Osteoblast (primary cell): ENCODE results near the gene CHSY3. TPM values are rescaled to one million over a fixed set of nuclear protein-coding genes. Genes with fewer than 3 reads are reported as not detected.

Source experiments
- DNase-seq: peaks from one replicate; pipeline ENCODE4 v3.0.0; 2011; ENCODE audit warnings: low spot score, mixed read lengths; ENCODE audit not compliant: insufficient read length; ENCODE audit errors: missing footprints
- H2AFZ ChIP-seq: 2 replicates; pipeline ENCODE4 v1.6.0; 2011; ENCODE audit warnings: mild to moderate bottlenecking, low read length
- H3K27ac ChIP-seq: 2 replicates; pipeline ENCODE4 v1.5.1; 2011; ENCODE audit warnings: mild to moderate bottlenecking, low read depth, low read length, moderate library complexity
- H3K27me3 ChIP-seq: 2 replicates; pipeline ENCODE4 v1.6.0; 2012; ENCODE audit warnings: mild to moderate bottlenecking, control low read depth, inconsistent platforms, low read length, moderate library complexity; ENCODE audit not compliant: insufficient read depth
- H3K36me3 ChIP-seq: 2 replicates; pipeline ENCODE4 v1.5.1; 2011; ENCODE audit warnings: mild to moderate bottlenecking, low read length, control low read depth, moderate library complexity; ENCODE audit not compliant: insufficient read depth
- H3K4me1 ChIP-seq: 2 replicates; pipeline ENCODE4 v1.5.1; 2011; ENCODE audit warnings: mild to moderate bottlenecking, low read length, control low read depth, moderate library complexity; ENCODE audit not compliant: insufficient read depth
- H3K4me2 ChIP-seq: 2 replicates; pipeline ENCODE4 v1.6.0; 2011; ENCODE audit warnings: mild to moderate bottlenecking, low read length; ENCODE audit not compliant: insufficient read depth
- H3K4me3 ChIP-seq: fragments of 200-600 bp; sonication (generic); 3 replicates; pipeline ENCODE4 v1.5.1; 2012; ENCODE audit warnings: mild to moderate bottlenecking, low read length, inconsistent platforms; ENCODE audit not compliant: insufficient read depth
- H3K79me2 ChIP-seq: 2 replicates; pipeline ENCODE4 v1.6.0; 2012; ENCODE audit warnings: mild to moderate bottlenecking, low read length, control low read depth, inconsistent platforms; ENCODE audit not compliant: insufficient read depth
- H3K9me3 ChIP-seq: 2 replicates; pipeline ENCODE4 v1.5.1; 2011; ENCODE audit warnings: low read depth, low read length, control low read depth
- H4K20me1 ChIP-seq: 2 replicates; pipeline ENCODE4 v1.6.0; 2012; ENCODE audit warnings: mild to moderate bottlenecking, low read length, control low read depth; ENCODE audit not compliant: insufficient read depth
- CTCF ChIP-seq: IDR thresholded peaks from 2 replicates; pipeline ENCODE4 v1.5.1; 2011; ENCODE audit warnings: mild to moderate bottlenecking, low read depth, low read length, moderate library complexity; ENCODE audit errors: extremely low read depth
- small RNA-seq: library from RNA; depleted of rRNA; stranded (forward); fragments of <200 nt; gene quantifications from one replicate; pipeline ENCODE3, GENCODE V24; 2012
- total RNA-seq: library from RNA; depleted of rRNA; stranded (reverse); fragments of >200 nt; gene quantifications from 2 replicates; pipeline ENCODE4 v1.2.3, GENCODE V29; 2012

The CHSY3 gene
- total RNA-seq, 1 donor: 12.3 TPM

GRCh38 chr5:130227699-130228098 lies 323.4 kb downstream of the CHSY3 start:
- H3K36me3 ChIP-seq: no peaks in the 10 kb centered on the region
- H3K27ac ChIP-seq: no peak overlapping the region
- no peaks in the 10 kb centered on the region for H3K79me2 ChIP-seq
- H3K9me3 ChIP-seq: no peaks in the 10 kb centered on the region
- no peaks in the 10 kb centered on the region for H4K20me1 ChIP-seq
- no peak overlapping the region for H3K4me2 ChIP-seq
- no peak overlapping the region for H2AFZ ChIP-seq
- no peaks in the 10 kb centered on the region for H3K4me1 ChIP-seq
- DNase-seq: no peak
- no peak for TF ChIP-seq CTCF
- no peaks in the 10 kb centered on the region for H3K27me3 ChIP-seq
- no peak overlapping the region for H3K4me3 ChIP-seq

GRCh38 chr5:130231786-130232185 lies 327.5 kb downstream of the CHSY3 start:
- Histone ChIP-seq H4K20me1 (no peaks in the 10 kb centered on the region), H3K4me2 (no peak overlapping the region), H3K4me1 (no peaks in the 10 kb centered on the region), H3K27ac (no peak overlapping the region), H3K4me3 (no peak overlapping the region), H3K36me3 (no peaks in the 10 kb centered on the region), H2AFZ (no peak overlapping the region), H3K79me2 (no peaks in the 10 kb centered on the region), H3K27me3 (no peaks in the 10 kb centered on the region), H3K9me3 (no peaks in the 10 kb centered on the region)
- TF ChIP-seq CTCF: no peak
- no peak for DNase-seq

GRCh38 chr5:130234816-130235215 lies 330.6 kb downstream of the CHSY3 start:
- Histone ChIP-seq H3K27ac (no peak overlapping the region), H3K4me1 (no peaks in the 10 kb centered on the region), H3K9me3 (no peaks in the 10 kb centered on the region), H3K36me3 (no peaks in the 10 kb centered on the region), H3K4me3 (no peak overlapping the region), H3K4me2 (no peak overlapping the region), H2AFZ (no peak overlapping the region), H3K27me3 (no peaks in the 10 kb centered on the region), H3K79me2 (no peaks in the 10 kb centered on the region), H4K20me1 (no peaks in the 10 kb centered on the region)
- TF ChIP-seq CTCF: no peak
- DNase-seq: no peak

Small RNAs within 50 kb of the gene (small RNA-seq; reads per million reads assigned to genes)
- gene RNA5SP191 (13.1 reads per million, percentile 93 among the genes with 10 or more reads in this experiment), gene RNU6ATAC10P (not detected)

Other genes starting within 250 kb of the CHSY3 start
- not detected in 2 replicates for gene MINAR2, start 156.4 kb upstream of the CHSY3 start, total RNA-seq